ENCODE results near the gene TRIM62.

- TF ChIP-seq POLR2A (IDR thresholded peaks at IDR 0.05) = no peak
- no peak for TF ChIP-seq CTCF (IDR thresholded peaks at IDR 0.05)
Observed at GRCh38 chr1:33159577-33159976, 22.3 kb downstream of the TRIM62 start.
